GM04504 (cell line): ENCODE measurements around the gene KIF1A.
"Not testable (repeated sequence)": the region's sequence is repeated elsewhere in the genome, so short reads cannot be mapped to it uniquely, and the experiment has no call there.

Experiments
- DNase-seq: peaks from one replicate; pipeline ENCODE4 v3.0.0-alpha.2; 2012; ENCODE audit warnings: low read depth

The KIF1A gene

GRCh38 chr2:240702640-240703011 lies 117.4 kb downstream of the KIF1A start:
- no peak for DNase-seq

- no peak for DNase-seq
Measured at GRCh38 chr2:240701736-240702639, 118.0 kb downstream of the KIF1A start.

GRCh38 chr2:240701091-240701735 lies 118.8 kb downstream of the KIF1A start:
- no peak for DNase-seq

- not testable (repeated sequence) for DNase-seq
Measured at GRCh38 chr2:240700616-240701015, 119.4 kb downstream of the KIF1A start.

DNA sequence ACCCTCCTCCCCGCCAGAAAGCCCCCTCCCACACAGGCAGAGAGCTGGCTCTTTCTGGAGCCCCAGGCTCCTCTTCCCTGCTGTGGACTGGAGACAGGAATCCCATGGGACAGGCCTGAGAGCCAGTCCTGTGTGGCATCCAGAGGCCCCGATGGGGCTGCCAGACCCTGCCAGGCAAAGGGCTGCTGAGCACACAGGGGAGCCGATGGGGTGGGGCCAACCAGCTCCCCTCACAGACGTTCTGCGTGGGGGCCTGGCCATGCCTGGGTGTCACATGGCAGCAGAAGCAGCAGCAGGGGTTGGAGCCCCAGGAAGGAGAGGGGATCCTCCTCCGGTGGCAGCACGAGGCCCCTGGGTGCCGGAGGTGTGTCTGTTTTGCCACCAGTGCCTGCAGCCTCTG lies 120.2 kb downstream of the KIF1A start:
- not testable (repeated sequence) for DNase-seq

DNA sequence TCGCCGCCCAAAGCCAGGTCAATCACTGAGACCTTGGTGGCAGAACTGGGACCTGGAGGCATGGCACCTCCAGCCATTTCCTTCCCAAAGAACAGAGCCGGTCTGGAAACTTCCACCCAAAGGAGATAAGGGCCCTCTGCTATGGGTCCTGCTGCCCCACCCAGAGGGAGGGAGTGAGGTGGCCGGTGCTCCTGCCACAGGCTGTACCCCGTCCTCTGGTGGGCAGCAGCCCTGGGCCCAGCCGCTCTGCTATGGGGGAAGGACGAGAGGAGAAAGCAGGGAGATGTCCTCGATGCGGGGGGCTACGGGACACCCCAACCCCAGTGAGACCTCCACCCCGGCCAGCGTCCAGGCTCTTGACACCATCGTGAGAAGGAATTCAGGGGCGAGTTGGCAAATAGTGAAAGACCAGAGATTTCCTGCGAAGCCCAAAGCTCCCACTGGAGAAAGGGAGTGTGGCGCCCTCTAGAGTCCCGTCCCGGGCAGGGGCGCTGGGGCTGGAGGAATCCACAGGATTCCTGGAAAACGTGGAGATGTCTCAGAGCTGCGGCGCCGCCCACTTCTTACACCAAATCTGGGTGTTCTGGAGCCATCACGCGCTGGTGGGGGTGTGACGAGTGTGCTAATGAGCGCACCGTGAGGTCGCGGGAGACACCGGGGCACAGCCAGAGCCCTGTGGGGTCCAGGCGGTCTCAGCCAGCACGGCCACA lies 121.0 kb downstream of the KIF1A start:
- DNase-seq = not testable (repeated sequence)

DNA sequence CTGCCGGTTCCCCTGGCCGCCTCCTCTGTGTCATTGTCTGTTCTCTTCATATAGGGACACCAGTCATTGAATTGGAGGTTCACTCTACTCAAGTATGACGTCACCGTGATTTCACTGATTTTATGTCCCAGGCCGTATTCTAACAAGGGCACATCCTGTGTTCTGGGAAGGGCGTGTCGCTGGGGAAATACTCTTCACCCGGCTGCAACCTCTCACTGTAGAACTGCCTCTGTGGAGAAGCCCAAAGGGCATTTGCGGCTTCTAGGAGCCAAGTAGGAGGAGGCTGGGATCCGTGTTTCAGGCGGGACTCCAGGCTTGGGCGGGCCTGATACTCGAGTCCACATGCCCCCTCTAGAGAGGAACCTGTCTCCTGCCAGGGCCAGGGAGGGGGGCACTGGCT lies 123.5 kb downstream of the KIF1A start:
- DNase-seq = not testable (repeated sequence)

GRCh38 chr2:240695593-240695992 lies 124.4 kb downstream of the KIF1A start:
- not testable (repeated sequence) for DNase-seq

DNA sequence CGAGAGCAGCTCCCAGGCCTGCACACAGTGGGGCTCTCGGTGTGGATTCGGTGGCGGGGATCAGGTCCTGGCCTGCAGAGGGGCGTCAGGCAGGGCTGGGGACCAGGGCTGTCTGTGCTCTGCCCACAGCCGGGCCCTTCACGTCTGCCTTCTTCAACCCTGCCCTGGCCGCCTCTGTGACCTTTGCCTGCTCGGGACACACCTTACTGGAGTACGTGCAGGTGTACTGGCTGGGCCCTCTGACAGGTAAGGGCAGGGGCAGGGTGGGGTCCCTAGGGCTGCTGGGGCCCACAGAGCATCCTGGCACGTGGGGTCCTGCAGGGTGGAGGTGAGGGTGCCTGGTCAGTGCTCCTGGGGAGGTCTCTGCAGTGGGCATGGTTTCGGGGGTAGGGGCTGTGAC lies 125.7 kb downstream of the KIF1A start:
- not testable (repeated sequence) for DNase-seq

DNA sequence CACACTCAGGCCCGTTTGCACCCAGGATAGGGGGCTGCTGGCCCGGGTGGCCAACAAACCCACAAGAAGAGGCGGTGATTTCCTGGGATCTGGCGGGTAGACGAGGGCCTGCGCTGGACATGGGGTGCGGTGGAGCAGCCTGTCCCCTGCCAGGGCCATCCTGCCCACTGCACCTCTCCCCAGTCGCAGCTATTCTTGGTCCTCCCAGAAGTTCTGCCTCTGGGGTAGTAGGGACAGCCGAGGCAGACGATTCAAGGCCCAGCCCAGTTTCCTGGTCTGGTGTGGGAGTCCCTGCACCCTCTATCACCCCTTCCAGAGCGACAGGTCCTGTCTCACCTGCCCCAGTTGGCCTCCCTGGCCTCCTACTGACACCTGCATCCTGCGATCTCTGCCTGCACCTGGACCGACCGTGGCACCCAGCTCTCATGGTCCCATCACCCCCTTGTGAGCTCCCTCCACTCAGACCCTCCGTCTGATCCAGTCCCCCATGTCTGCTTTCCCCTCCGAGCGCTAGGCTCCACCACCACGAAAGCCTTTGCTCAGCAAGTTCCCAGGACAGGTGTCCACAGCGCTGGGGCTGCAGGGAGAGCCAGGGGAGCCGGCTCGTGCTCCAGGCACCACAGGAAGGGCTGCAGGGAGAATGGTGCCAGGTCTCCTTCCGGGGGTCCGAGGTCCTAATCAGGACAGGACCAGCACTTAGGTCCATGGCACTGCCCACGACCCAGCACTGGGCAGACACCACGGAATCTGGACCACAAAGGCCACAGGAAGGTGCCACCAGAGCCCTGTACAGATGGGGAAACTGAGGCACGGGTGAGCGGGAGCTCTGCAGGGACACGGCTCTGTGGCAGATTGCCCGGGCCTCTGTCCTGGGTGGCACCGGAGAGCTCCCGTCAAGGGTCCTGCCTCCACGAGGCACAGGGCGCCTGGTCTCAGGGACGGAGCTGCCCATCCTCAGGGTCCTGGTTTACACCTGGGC lies 127.1 kb downstream of the KIF1A start:
- DNase-seq = not testable (repeated sequence)

- not testable (repeated sequence) for DNase-seq
Measured at GRCh38 chr2:240691631-240692420, 128.2 kb downstream of the KIF1A start, which contains the start of gene AQP12A. AQP12A (plus strand) TSS chr2:240691866; CDS start chr2:240691914, 48 bp downstream.

GRCh38 chr2:240691075-240691427 lies 129.0 kb downstream of the KIF1A start:
- not testable (repeated sequence) for DNase-seq

DNA sequence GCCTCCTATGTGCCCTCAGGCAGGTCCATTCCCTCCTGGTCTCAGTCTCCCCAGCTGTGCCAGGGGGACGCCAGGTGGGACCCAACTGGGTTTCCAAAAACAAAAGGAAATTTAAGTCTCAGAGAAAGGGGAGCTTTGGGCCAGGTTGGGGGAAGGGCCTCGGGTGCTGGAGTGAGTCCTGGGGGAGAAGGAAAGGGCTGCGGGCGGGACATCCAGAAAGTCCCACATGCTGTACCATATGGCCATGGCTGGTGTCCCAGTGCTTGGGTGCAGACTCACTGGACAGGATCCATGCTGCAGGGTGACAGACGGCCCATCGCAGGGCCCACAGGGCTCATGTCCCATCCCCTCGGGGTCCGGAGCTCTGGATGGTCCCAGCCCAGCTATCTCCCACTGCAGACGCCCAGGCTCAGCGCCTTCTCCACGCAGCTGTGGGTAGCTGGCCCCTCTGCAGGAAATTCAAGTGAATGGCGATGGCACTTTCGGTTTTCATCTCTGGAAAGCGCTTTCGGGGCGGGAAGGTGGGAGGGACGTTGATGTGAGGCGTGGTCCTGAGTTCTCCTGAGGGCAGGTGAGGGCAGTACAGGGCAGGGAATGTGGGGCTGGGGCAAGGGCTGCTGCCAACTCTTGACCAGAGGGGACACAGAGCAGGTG lies 129.5 kb downstream of the KIF1A start:
- not testable (repeated sequence) for DNase-seq

DNA sequence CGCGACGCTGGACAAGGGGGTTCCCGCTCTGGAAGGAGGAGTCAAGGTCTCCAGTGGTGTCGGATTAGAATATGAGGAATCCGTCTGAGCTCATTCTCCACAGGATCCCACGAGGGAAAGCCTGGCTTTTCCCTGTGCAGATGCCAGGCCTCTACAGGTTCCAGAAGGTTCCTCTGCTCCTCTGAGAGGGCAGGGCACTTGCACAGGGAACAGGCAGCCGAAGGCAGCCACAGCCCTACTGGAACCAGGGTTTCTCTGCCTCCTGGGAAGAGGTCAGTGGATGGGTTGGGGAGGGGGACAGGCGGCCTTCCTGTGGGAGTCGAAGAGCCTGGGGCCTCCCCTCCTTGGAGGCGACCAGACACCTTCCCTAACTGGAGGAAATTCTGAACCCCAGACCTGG lies 130.0 kb downstream of the KIF1A start:
- DNase-seq = no peak

GRCh38 chr2:240688553-240688919 lies 131.5 kb downstream of the KIF1A start:
- no peak for DNase-seq

GRCh38 chr2:240687741-240688552 lies 132.1 kb downstream of the KIF1A start:
- DNase-seq = no peak

DNA sequence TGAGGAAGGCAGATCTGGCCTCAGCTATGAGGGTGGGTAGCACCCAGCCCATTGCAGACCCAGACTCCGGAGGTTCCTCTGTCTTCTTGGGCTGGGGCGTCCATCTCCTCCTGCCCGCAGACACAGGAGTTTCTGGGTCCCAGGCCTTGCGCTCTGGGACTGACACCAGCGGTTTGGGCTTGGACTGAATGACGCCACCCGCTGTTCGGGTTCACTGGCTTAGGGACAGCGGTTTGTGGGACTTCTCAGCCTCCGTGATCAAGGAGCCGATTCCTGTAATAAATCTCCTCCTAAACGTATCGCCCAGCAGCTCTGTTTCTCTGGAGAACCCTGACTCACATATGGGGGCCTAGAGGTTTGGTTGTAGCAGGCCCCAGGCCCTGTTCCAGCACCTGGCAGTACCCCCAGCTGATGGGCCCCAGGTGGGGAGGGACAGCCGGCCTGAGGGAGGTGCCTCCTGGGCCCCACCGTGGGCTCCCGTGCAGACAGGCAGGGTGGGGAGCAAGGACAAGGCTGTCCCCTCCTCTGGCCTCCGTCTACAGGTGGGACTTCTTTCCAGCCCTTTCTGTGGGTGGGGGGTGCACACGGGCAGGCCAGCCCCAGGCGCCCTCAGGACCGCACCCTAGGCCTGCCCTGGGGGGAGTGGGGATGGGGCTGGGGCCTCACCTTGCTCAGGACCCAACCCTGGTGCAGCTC lies 132.8 kb downstream of the KIF1A start:
- no peak for DNase-seq

DNA sequence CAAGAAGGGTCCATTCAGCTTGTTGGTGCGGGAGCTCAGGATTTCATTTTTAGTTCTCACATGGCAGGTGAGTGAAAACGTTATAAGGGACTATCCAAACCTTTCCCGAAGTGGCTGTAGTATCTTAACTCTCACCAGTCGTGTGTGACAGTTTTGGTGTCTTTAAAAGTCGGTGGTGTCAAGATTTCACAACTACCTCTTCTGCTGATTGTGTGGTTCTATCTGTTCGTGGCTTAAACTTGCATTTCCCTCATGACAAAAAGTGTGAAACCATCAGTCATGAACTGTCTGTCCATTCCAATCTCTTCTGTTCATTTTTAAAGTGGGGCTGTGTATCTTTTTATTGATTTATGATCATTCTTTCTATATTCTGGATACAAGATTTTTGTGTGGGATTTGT lies 133.6 kb downstream of the KIF1A start:
- no peak for DNase-seq
